Stimulated activated CD8-positive, alpha-beta memory T cell treated with anti-CD3 and anti-CD28 coated beads, Interleukin-7, amount 100 ng/mL, for 4 hours (primary cell): ENCODE results near the gene CHKA.

Source experiments
- DNase-seq, 2 donors: peaks; one replicate each; pipeline ENCODE4 v3.0.0-alpha.2; 2020; ENCODE audit warnings: low read depth in 2 of 2

CHKA gene

DNA sequence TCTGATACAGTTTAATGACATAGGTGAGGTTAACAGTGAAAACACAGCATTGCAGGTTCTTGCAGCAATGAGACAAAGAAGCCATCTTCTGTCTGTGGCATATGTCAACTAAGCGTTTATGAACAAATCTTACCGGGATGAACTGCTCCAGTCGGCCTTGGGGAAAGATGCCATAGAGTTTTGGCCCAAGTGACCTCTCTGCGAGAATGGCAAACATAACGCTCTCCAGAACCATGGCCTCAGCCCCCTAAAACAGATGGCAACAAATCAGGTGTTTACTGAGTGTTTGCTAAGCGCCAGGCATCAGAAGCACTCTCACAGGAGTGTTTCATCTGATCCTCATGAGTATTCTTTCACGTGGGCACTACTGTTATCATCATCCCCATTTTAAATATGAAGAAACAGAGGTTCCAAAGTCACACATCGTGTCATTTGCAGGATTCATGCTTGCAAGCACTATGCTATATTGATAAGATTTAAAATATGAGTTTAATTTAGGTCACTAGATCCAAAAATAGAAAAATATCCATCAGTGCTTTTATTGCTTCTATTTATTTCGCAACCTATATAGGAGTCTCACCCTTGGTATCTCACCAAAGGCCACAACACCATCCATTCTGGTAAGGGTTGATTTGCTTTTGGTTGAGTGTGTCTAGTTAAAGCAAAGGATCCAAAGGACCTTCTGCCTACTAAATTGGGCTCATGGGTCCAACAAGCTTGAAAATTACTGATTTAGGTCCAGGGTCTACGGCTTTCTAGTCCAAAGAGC is 46.4 kb downstream of the CHKA start:
- no peak for DNase-seq

DNA sequence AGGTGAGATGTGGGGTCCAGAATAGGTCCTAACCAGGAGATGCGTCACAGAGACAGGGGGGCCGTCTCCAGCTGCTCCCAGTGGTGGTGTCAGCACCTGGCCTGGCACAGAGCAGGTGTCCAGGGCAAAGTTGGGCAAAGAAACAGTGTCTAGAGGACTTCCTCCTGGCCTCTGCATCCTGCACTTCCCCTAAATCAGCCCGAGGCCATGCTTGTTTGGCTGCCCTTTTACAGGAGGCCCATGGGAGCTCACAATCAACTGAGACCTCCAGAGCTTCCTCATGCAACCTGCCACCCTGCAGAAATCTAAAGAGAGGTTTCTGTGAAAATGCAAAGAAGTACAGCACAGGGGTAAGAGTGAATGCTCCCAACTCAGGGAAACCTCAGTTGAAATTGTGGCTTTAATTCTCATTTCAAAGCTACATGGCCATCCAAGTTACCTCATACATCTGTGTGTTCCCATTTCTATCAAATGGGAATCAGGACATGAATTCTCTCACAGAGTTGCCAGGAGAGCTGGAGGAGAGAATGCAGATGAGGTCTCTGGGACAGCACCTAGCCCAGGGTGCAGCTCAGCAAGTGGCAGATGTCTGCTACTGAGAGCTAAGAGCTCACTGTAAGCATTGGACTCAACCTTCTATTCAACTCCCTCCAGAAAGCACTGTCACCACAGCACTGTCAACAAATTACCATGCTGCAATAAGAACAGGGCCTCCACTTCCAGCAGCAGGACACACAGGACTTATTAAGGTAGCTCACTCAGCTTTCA is 49.7 kb downstream of the CHKA start:
- no peak for DNase-seq

DNA sequence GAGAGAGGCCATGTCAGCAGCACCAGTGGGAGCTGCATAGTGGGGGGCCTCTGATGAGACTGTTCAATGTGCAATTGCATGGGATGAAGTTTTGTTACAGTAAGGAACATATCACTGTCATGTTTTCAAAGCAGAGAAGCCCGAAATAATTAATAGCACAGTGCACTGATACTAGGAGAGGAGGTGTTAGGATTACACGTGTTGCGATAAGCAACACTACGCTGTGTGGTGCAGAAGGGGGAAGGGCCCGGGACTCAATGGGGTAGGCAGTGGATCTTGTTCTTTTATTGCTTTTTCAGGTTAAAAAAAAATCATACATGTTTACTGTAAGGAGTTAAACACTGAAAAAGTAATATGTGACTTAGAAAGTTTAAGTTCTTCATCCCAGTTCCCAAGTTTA is 53.2 kb downstream of the CHKA start:
- no peak for DNase-seq

DNA sequence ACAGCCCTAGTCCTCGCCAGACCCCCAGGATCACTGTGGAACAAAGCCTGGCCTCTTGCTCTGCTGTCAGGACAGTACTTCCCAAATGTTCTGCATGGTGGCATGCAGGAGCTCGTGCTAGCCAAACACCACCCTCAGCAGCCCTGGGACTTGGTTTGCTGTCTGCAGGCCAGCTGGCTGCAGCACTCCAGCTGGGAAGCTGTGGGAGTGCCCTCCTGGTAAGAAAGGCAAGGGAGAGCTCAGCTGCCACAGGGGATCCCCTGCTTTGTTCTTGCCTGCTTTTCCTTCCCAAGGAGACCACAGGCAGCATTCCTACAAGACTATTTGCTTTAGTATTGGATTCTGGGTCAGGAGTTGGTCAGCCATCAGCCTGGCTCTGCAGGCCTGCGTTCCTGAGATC is 54.4 kb downstream of the CHKA start:
- DNase-seq: no peak

DNA sequence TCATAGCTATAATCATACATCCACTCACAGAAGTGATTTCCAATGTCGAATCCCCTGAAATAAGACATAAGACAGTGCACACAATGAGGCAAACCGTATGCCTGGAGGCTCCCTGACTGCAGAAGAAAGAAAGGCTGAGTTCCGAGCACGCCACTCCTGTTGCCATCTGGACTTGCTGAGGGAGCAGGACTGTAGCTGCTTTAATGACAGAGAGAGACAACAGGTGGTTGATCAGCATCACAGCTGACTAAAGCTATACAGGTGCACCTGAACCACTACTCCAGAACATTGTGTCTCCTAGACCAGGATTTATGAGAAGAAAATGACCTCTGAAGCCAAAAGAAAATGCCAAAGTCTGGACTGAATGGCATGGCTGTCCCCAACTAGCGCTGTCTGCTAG is 55.3 kb downstream of the CHKA start:
- DNase-seq: no peak

DNA sequence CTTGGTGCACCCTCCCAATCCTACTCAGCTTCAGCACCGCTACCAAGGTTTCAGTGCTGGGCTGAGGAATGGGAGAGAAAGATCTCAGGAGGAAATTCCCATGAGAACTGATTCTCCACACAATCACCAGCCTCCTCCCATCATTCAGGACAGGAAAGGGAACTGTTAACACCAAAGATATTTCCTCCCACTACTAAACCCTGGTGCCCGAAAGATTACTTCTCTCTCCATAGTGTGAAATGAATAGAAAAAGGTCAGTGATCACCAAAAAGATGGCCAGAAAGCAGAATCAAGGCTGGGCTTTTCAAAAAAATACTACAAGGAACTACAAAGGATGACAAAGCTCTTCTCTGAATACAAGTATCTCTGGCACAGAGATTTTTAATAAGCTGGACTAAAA is 56.3 kb downstream of the CHKA start:
- DNase-seq: no peak

DNA sequence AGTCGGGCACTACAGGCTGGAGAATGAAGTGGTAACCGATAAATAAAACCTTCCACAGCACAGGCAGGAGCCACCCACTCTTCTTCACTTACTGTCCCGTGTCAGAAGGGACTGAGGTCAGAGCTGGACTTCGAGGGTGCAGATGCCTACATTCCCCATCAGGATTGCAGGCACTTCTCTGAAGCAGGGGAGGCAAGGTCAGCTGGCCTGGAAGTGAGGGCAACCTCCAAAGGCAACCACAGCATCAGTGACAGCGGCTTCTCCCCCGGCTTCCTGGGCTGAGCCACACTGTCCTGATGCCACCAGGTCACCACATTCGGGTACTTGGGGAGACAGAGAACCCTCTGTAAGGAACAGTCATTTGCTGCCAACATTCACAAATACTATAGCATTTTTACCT is 59.7 kb downstream of the CHKA start:
- no peak for DNase-seq

DNA sequence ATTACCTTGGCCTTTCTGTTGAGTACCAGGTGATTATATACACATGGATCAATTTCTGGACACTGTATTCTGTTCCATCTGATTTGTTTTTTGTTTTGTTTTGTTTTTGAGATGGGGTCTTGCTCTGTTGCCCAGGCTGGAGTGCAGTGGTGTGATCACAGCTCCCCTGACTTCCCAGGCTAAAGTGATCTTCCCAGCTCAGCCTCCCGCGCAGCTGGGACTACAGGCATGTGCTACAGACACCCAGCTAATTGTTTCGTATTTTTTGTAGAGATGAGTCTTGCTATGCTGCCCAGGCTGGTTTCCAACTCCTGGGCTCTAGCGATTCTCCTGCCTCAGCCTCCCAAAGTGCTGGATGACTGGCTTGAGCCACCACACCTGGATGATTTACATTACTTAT is 63.4 kb downstream of the CHKA start:
- no peak for DNase-seq

DNA sequence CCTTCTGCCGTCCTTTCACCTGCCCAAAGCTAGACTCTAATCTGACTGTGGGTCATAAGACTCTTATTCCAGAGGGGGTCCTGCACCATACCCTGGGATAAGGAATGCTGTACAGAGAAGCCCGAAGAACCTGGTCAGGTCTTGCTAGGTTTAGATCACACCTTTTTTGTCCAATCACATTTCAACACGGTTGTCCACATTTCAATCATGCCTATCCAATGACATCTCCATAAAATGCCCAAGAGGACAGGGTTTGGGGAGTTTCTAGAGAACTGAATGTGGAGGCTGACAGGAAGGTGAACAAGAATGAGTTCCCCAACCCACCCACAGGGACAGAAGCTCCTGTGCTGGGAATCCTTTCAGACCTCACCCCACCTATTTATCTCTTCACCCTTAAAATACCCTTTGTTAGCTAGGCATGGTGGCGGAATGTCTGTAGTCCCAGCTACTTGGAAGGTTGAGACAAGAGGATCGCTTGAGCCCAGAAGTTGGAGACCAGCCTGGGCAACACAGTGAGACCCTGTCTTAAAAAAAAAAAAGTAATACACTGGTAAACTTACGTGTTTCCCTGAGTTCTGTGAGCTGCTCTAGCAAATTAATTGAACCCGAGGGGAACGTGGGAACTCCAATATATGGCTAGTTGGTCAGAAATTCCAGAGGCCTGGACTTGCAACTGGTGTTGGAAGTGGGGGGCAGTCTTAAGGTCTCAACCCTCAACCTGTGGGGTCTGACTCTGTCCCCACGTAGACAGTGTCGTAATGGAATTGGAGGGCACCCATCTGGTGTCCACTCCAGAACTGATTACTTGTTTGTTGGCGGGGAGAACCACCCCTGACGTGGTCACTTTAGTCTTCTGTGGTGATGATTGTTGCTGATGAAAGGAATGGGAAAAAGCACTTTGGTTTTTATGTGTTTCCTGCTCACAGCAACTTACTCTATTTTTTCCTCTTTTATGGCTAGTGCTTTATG is 64.6 kb downstream of the CHKA start:
- DNase-seq: no peak

DNA sequence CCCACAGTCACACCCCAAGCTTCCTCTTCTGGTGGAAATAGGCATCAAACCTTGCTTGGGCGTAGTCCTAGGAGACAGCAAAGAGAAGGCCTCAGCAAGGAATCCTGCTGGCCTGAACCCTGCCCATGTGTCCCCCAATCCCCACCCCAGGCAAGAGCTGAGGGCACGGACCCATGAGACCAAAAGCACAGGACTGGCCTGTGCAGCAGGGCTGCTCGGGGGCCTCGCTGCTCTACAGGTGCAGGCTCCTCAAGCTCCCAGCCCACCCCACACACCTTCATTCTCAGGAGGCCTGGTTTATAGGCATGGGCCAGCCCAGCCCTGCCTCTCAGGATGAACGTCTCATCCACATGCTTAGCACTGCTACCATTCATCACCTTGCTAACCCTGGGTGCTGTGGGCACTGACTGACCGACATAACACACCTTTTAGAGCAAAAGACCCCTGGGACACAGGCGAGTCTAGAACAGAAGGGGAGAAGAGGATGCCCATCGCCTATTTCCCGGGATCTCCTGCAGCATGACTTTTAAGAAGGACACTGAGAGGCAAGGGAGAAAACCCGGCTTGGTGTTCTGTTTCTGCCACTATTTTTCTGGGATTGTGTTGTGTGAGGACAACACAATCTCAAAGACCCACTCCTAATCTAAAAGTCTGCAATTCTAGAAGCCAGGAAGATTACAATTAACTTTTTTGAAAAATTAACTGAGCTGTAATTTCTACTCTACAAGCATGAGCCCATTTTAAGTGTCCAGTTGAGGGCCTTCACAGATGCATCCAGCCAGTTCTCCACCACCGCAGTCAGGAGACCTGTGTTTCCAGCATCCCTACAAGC is 67.0 kb downstream of the CHKA start:
- DNase-seq: no peak

DNA sequence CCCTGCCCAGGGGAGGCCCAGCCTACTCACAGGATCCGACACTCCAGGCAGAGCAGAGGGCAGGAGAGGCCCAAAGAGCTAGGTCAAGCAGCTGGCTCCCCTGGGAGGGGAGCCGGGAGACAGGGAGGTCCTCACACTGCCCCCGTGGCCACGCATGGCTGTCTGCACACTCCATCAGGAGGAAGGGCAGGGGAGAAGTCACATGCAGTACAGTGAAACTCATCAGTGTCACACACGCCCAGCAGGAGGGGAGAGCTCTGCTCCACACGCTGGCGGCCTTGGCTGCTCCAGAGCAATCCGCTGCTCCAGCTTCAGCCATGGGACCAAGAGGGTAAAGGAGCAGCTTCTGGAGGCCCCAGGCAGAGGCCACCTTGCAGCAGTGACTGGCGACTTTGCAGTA is 68.1 kb downstream of the CHKA start:
- no peak for DNase-seq

DNA sequence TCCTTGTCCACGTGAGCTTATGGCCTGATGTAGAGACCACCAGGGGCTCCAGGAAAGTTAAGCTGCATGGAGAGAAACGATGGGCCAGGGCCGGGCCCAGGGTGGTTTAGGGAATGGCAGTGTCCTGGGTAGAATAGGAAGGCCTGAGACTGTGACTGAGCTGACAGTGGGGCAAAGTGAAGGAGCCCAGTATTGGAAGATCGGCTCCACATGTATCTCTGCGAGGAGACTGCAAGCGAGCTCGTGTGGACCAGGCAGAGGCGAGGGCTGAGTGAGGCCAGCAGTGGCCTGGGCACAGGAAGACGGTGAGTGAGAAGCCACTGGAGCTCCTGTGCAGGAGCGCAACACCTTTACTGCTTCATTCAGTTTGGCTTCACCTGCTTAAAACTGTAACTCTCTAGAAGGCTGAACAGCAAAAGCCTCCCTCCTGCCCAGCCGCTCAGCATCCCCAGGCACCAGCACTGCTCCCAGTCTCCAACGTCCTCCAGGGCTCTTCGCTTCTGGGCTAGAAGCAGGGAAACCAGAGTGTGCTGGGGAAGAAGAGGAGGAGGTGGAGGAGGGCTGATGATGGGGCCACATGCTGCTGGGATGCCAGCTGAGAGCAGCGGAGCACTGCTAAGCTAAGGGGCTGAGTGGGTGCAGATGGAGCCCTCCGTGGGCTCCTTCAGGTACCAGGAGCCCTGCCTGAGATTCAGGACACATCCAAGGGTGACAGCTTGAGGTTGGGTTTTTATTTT is 68.9 kb downstream of the CHKA start:
- no peak for DNase-seq

DNA sequence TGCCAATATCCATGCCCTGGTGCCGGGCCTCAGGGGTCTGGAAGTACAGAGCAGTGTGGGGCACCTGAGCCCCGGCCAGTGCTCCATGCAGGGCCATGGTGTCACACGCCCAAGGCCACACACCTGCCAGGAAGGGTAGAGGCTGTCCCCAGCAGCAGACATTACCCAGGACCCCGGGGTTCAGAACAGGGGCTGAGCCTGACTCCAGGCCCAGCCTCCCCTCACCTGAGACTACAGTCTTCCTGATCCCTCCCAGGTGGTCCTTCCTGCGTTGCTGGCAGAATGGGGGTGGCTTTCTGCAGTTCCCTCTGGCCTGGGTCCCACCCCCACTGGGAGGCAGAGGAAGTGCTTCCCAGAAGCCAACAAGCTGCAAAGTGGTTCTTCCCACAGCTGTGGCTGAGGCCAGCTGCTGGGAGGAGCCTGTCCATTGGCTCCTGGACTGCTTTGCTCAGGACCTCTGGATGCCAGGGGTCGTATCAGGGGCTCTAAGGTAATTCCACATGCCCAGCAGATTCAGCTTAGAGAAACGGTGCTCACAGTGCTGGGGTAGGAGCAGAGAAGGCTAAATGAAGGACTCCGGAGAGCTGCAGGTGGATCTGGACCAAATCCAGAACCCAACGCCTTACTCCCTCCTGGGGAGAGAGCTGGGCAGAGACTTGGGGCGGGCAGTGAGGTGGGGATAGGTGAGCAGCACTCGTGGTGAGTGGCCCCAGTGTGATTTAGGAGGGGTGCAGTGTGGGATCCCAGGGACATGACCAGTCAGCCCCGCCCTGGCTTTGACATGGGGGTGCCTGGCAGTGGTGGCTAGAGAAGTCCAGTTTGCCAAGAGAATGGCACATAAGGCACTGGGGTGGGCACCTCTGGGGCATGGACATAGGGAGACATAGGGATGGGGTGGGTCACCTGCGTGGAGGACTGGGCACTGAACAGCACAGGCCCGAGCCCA is 69.7 kb downstream of the CHKA start:
- DNase-seq: no peak

DNA sequence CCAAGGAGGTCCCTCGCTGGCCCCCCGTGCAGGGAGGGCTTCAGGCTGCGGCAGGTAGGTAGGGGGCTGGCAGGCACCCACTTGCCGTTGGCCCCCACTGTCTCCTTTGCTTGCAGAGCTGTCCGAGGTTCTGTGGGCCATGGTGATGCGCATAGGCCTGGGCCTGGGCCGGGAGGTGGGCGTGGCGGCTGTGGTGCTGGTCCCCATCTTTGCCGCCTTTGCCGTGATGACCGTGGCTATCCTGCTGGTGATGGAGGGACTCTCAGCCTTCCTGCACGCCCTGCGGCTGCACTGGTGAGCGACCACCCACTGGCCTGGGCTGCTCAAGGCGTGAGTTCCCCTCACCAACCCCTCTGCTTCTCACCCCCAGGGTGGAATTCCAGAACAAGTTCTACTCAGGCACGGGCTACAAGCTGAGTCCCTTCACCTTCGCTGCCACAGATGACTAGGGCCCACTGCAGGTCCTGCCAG is 70.8 kb downstream of the CHKA start:
- no peak for DNase-seq

DNA sequence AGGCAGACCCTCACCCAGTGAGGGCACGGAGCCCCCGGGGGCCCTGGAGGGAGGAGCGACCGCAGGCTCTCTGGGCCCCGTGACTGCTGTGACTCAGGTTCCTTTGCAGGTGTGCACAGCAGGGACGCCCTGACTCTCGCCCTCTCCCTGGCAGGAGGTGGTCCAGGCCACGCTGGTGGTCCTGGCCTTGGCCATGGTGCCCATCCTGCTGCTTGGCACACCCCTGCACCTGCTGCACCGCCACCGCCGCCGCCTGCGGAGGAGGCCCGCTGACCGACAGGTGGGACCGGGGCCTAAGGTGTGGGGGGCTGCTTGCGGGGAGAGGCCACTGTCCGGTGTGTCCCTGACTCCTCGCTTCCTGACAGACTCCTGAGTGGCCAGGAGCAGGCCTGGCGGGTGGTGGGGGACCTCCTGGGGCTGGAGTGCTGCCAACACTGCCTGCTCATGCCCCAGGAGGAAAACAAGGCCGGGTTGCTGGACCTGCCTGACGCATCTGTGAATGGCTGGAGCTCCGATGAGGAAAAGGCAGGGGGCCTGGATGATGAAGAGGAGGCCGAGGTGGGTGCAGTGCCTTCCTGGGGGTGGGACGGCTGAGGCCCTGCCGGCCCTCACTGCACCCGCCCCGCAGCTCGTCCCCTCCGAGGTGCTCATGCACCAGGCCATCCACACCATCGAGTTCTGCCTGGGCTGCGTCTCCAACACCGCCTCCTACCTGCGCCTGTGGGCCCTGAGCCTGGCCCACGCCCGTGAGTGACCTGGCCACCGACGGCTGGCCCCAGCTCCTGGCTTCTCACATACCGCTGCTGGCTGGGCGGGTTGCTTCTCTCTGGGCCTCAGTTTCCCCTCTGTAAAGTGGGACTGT is 71.4 kb downstream of the CHKA start:
- no peak for DNase-seq

DNA sequence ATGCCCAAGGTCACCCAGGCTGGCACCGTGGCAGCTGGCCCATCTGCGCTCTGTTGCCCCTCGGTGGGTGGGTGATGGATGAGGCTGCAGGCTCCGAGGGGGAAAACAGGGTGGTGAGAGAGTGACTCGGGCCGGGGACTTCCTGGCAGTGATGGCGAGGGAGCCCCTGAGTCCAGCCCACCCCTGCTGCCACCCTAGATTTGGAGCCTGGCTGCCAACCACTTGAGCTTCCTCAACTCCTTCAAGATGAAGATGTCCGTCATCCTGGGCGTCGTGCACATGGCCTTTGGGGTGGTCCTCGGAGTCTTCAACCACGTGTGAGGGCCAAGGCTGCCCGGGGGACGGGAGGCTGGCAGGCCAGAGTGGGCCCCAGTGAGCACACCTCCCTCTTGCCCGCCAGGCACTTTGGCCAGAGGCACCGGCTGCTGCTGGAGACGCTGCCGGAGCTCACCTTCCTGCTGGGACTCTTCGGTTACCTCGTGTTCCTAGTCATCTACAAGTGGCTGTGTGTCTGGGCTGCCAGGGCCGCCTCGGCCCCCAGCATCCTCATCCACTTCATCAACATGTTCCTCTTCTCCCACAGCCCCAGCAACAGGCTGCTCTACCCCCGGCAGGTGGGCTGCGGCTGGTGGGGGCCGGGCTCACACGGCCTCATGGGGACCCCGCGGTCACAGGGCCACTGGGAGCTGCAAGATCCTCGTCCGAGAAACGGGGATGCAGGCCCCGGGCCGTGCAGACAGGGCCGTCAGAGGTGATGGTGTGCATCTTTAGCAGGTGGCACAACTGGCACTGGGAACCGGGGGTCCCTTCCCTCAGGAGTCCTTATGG is 72.3 kb downstream of the CHKA start:
- DNase-seq: no peak

DNA sequence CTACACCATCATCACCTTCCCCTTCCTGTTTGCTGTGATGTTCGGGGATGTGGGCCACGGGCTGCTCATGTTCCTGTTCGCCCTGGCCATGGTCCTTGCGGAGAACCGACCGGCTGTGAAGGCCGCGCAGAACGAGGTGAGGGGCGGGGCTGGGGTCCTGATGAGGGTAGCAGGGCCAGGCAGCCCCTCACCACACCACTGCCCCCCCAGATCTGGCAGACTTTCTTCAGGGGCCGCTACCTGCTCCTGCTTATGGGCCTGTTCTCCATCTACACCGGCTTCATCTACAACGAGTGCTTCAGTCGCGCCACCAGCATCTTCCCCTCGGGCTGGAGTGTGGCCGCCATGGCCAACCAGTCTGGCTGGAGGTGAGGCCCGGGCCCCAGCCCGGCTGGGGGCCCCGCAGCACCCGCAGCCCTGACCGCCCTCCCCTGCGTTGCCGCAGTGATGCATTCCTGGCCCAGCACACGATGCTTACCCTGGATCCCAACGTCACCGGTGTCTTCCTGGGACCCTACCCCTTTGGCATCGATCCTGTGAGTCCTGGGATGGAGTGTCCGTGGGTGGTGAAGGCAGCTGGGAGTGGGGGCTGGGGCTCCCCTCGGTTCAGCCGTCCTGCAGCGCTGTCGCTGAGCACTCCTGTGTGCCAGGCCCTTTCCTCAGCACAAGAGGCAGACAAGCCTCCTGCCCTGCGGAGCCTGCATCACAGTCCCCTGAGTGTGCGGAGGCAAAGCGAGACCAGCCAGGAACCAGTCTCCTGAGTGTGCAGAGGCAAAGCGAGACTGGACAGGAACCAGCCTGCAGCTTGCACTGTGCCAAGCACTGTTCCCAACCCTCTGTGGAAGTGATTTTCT is 73.5 kb downstream of the CHKA start:
- DNase-seq: no peak
